Liver (tissue), 9 donors: ENCODE measurements around the gene VSTM2L. TPM values are rescaled to one million over a fixed set of nuclear protein-coding genes. Genes with fewer than 3 reads are reported as not detected.

Experiments used
- DNase-seq: peaks from one replicate; pipeline ENCODE4 v3.0.0-alpha.2; 2017; ENCODE audit warnings: low spot score
- H3K27ac ChIP-seq, 2 donors: one replicate each; pipeline ENCODE4 v1.7.0; 2013; ENCODE audit warnings: inconsistent platforms in 2 of 2, low read length in 2 of 2, control low read depth in 1 of 2, low read depth in 1 of 2, mild to moderate bottlenecking in 1 of 2
- H3K27me3 ChIP-seq, 4 donors: one replicate each; pipeline versions ENCODE4 v1.6.1 to v1.7.0; 2013; ENCODE audit warnings: low read length in 3 of 4, inconsistent platforms in 1 of 4, mild to moderate bottlenecking in 1 of 4, moderate library complexity in 1 of 4; ENCODE audit not compliant: control insufficient read depth in 4 of 4, insufficient read depth in 4 of 4
- H3K36me3 ChIP-seq, 4 donors: one replicate each; pipeline versions ENCODE4 v1.6.1 to v1.7.0; 2013; ENCODE audit warnings: low read length in 3 of 4, mild to moderate bottlenecking in 3 of 4, low read depth in 1 of 4, moderate library complexity in 1 of 4; ENCODE audit not compliant: control insufficient read depth in 4 of 4, insufficient read depth in 3 of 4
- H3K4me1 ChIP-seq, 4 donors: one replicate each; pipeline versions ENCODE4 v1.6.1 to v1.7.0; 2013; ENCODE audit warnings: low read length in 3 of 4, mild to moderate bottlenecking in 3 of 4, moderate library complexity in 1 of 4; ENCODE audit not compliant: control insufficient read depth in 4 of 4, insufficient read depth in 4 of 4
- H3K4me3 ChIP-seq, 3 donors: one replicate each; pipeline versions ENCODE4 v1.6.1 to v1.7.0; 2013; ENCODE audit warnings: low read length in 3 of 3, control low read depth in 1 of 3, low read depth in 1 of 3, mild to moderate bottlenecking in 1 of 3
- H3K9ac ChIP-seq, 2 donors: one replicate each; pipeline ENCODE4 v1.7.0; 2013; ENCODE audit warnings: low read length in 2 of 2, mild to moderate bottlenecking in 2 of 2, moderate library complexity in 2 of 2, control low read depth in 1 of 2, low read depth in 1 of 2
- H3K9me3 ChIP-seq, 4 donors: one replicate each; pipeline versions ENCODE4 v1.6.1 to v1.7.0; 2013; ENCODE audit warnings: low read length in 3 of 4; ENCODE audit not compliant: control insufficient read depth in 4 of 4
- ATF3 ChIP-seq: IDR thresholded peaks from 2 replicates; pipeline ENCODE4 v1.6.1; 2016; ENCODE audit warnings: antibody characterized with exemption
- EGR1 ChIP-seq, 2 donors: IDR thresholded peaks; 2 replicates each; pipeline ENCODE4 v1.6.1; 2016 to 2018; ENCODE audit warnings: antibody characterized with exemption in 2 of 2, low read depth in 2 of 2
- FOXA1 ChIP-seq: IDR thresholded peaks from 2 replicates; pipeline ENCODE4 v1.6.1; 2016; ENCODE audit warnings: antibody characterized with exemption
- FOXA2 ChIP-seq: IDR thresholded peaks from 2 replicates; pipeline ENCODE4 v1.6.1; 2016; ENCODE audit warnings: antibody characterized with exemption
- GABPA ChIP-seq, 2 donors: IDR thresholded peaks in 1 of 2; conservative IDR thresholded peaks in 1 of 2; 2 replicates each; pipeline ENCODE4 v1.6.1; 2016; ENCODE audit warnings: antibody characterized with exemption in 2 of 2, mild to moderate bottlenecking in 1 of 2, moderate library complexity in 1 of 2
- HNF4A ChIP-seq, 2 donors: conservative IDR thresholded peaks; 2 replicates each; pipeline ENCODE4 v1.6.1; 2016; ENCODE audit warnings: antibody characterized with exemption in 2 of 2, mild to moderate bottlenecking in 2 of 2
- HNF4G ChIP-seq: IDR thresholded peaks from 2 replicates; pipeline ENCODE4 v1.6.1; 2016; ENCODE audit warnings: antibody characterized with exemption
- NR2F2 ChIP-seq: IDR thresholded peaks from 2 replicates; pipeline ENCODE4 v1.6.1; 2016; ENCODE audit warnings: antibody characterized with exemption
- RAD21 ChIP-seq, 2 donors: IDR thresholded peaks; 2 replicates each; pipeline ENCODE4 v1.6.1; 2016; ENCODE audit warnings: antibody characterized with exemption in 2 of 2, mild to moderate bottlenecking in 2 of 2
- REST ChIP-seq: IDR thresholded peaks from 2 replicates; pipeline ENCODE4 v1.6.1; 2016; ENCODE audit warnings: antibody characterized with exemption, mild to moderate bottlenecking
- RXRA ChIP-seq, 2 donors: IDR thresholded peaks; 2 replicates each; pipeline ENCODE4 v1.6.1; 2017 to 2018; ENCODE audit warnings: antibody characterized with exemption in 2 of 2, mild to moderate bottlenecking in 1 of 2
- SP1 ChIP-seq: IDR thresholded peaks from 2 replicates; pipeline ENCODE4 v1.6.1; 2018; ENCODE audit warnings: antibody characterized with exemption, mild to moderate bottlenecking
- TAF1 ChIP-seq: conservative IDR thresholded peaks from 2 replicates; pipeline ENCODE4 v1.6.1; 2016; ENCODE audit warnings: antibody characterized with exemption, mild to moderate bottlenecking
- YY1 ChIP-seq: IDR thresholded peaks from 2 replicates; pipeline ENCODE4 v1.6.1; 2016; ENCODE audit warnings: antibody characterized with exemption, mild to moderate bottlenecking
- WGBS: extraction: QIAGEN DNeasy Blood & Tissue Kit; methylation state at CpG from one replicate; pipeline ENCODE4 v1.1.7; 2013; 5-methylcytosine and 5-hydroxymethylcytosine counted together
- polyA plus RNA-seq, 2 donors: library from polyadenylated mRNA; stranded (reverse) in 1 of 2; unstranded in 1 of 2; fragments of 200-250 nt in 1 of 2; fragments of >200 nt in 1 of 2; fragmentation: Nextera tagmentation in 1 of 2; extraction: Ambion mirVana in 1 of 2; gene quantifications; one replicate each; pipeline versions ENCODE4 v1.2.1 to v1.2.3, GENCODE V29; 2013 to 2015
- total RNA-seq, 2 donors: library from RNA; depleted of rRNA; stranded (reverse); fragments of >200 nt; gene quantifications; one replicate each; pipeline ENCODE4 v1.2.3, GENCODE V29; 2014
- TF ChIP-seq, protein P1 (sequence below): IDR thresholded peaks from 2 replicates; pipeline ENCODE4 v1.6.1; 2016; ENCODE audit warnings: antibody characterized with exemption
- TF ChIP-seq, protein P2 (sequence below): IDR thresholded peaks from 2 replicates; pipeline ENCODE4 v1.6.1; 2016; ENCODE audit warnings: antibody characterized with exemption
- TF ChIP-seq, protein P3 (sequence below): fragments of 150-350 bp; IDR thresholded peaks from 2 replicates; pipeline ENCODE4 v1.5.1; 2017; ENCODE audit warnings: improper control_type of control experiment, low read depth, low read length; ENCODE audit not compliant: missing input control
- donor health status: healthy.
- donor health status: healthy.
- donor health status: healthy.
- donor health status: healthy.
- donor health status: healthy.

The VSTM2L gene
- total and polyA plus RNA-seq, 4 donors: 0.31 to 0.79 (median 0.56) TPM

DNA sequence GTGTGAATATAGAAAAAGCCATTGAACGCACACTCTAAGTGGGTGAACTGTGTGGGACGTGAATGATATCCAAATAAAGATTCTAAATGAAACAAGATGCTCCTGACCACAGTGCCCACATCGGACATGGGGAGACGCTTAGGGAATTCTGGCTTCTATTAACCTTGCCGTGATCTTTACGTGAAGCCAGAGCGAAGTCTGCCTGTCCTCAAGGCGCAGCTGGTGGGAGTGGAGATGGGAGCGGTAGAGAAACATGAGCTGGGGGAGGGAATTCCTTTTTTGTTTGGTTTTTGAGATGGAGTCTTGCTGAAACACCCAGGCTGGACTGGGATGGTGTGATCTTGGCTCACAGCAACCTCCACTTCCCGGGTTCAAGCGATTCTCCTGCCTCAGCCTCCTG lies 46.0 kb downstream of the VSTM2L start:
- no peaks in the 10 kb centered on the region for H3K4me1 ChIP-seq
- H3K4me3 ChIP-seq: no peak overlapping the region
- DNase-seq: no peak
- no peaks in the 10 kb centered on the region for H3K36me3 ChIP-seq
- no peak overlapping the region for H3K9ac ChIP-seq
- H3K9me3 ChIP-seq: peaks cover 0 to 2% (median 0%) of the 10 kb centered on the region in 4 donors
- TF ChIP-seq RAD21 (IDR thresholded peaks at IDR 0.05) (no peak), ATF3 (no peak), EGR1 (IDR thresholded peaks at IDR 0.05; ENCODE audit: low read depth in 2 of 2) (no peak), GABPA (IDR thresholded peaks at IDR 0.05 in 1 of 2, conservative IDR thresholded peaks at IDR 0.05 in 1 of 2) (no peak), RXRA (IDR thresholded peaks at IDR 0.05) (no peak), FOXA2 (no peak), SP1 (no peak), HNF4A (conservative IDR thresholded peaks at IDR 0.05) (no peak), YY1 (no peak), HNF4G (no peak)
- TF ChIP-seq, protein P1, sequence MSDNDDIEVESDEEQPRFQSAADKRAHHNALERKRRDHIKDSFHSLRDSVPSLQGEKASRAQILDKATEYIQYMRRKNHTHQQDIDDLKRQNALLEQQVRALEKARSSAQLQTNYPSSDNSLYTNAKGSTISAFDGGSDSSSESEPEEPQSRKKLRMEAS: no peak
- TF ChIP-seq, protein P2, sequence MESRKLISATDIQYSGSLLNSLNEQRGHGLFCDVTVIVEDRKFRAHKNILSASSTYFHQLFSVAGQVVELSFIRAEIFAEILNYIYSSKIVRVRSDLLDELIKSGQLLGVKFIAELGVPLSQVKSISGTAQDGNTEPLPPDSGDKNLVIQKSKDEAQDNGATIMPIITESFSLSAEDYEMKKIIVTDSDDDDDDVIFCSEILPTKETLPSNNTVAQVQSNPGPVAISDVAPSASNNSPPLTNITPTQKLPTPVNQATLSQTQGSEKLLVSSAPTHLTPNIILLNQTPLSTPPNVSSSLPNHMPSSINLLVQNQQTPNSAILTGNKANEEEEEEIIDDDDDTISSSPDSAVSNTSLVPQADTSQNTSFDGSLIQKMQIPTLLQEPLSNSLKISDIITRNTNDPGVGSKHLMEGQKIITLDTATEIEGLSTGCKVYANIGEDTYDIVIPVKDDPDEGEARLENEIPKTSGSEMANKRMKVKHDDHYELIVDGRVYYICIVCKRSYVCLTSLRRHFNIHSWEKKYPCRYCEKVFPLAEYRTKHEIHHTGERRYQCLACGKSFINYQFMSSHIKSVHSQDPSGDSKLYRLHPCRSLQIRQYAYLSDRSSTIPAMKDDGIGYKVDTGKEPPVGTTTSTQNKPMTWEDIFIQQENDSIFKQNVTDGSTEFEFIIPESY: no peak
- TF ChIP-seq, protein P3, sequence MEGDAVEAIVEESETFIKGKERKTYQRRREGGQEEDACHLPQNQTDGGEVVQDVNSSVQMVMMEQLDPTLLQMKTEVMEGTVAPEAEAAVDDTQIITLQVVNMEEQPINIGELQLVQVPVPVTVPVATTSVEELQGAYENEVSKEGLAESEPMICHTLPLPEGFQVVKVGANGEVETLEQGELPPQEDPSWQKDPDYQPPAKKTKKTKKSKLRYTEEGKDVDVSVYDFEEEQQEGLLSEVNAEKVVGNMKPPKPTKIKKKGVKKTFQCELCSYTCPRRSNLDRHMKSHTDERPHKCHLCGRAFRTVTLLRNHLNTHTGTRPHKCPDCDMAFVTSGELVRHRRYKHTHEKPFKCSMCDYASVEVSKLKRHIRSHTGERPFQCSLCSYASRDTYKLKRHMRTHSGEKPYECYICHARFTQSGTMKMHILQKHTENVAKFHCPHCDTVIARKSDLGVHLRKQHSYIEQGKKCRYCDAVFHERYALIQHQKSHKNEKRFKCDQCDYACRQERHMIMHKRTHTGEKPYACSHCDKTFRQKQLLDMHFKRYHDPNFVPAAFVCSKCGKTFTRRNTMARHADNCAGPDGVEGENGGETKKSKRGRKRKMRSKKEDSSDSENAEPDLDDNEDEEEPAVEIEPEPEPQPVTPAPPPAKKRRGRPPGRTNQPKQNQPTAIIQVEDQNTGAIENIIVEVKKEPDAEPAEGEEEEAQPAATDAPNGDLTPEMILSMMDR: no peak
- 94% methylated on average over 11 of the region's 11 CpGs for whole genome bisulfite sequencing
- no peaks in the 10 kb centered on the region for H3K27me3 ChIP-seq
- H3K27ac ChIP-seq: no peak overlapping the region

- no peaks in the 10 kb centered on the region for H3K36me3 ChIP-seq
- H3K4me3 ChIP-seq: no peak overlapping the region
- no peaks in the 10 kb centered on the region for H3K27me3 ChIP-seq
- 89% methylated on average over 5 of the region's 5 CpGs for WGBS
- TF ChIP-seq EGR1 (IDR thresholded peaks at IDR 0.05; ENCODE audit: low read depth in 2 of 2) (no peak), FOXA1 (no peak), YY1 (no peak), NR2F2 (no peak), HNF4G (no peak), TAF1 (no peak), REST (no peak), FOXA2 (no peak), GABPA (IDR thresholded peaks at IDR 0.05 in 1 of 2, conservative IDR thresholded peaks at IDR 0.05 in 1 of 2) (no peak), RAD21 (IDR thresholded peaks at IDR 0.05) (no peak), HNF4A (conservative IDR thresholded peaks at IDR 0.05) (no peak), SP1 (no peak), RXRA (IDR thresholded peaks at IDR 0.05) (no peak)
- TF ChIP-seq, protein P3: no peak
- TF ChIP-seq, protein P2: no peak
- TF ChIP-seq, protein P1: no peak
- no peaks in the 10 kb centered on the region for H3K9me3 ChIP-seq
- no peak overlapping the region for H3K9ac ChIP-seq
- no peaks in the 10 kb centered on the region for H3K4me1 ChIP-seq
- no peak for DNase-seq
- H3K27ac ChIP-seq: no peak overlapping the region
Measured at GRCh38 chr20:37954190-37954589, 51.3 kb downstream of the VSTM2L start.
